Measurements from ENCODE around the gene TRMT11. TPM values are rescaled to one million over a fixed set of nuclear protein-coding genes. Genes with fewer than 3 reads are reported as not detected.

TRMT11 gene
- total and polyA plus RNA-seq, 9 of the 15 experiments (the other 6 are each of a cell fraction or from before 2014, with no cell fraction given): 38.8 to 88.0 (median 59.8) TPM

DNA sequence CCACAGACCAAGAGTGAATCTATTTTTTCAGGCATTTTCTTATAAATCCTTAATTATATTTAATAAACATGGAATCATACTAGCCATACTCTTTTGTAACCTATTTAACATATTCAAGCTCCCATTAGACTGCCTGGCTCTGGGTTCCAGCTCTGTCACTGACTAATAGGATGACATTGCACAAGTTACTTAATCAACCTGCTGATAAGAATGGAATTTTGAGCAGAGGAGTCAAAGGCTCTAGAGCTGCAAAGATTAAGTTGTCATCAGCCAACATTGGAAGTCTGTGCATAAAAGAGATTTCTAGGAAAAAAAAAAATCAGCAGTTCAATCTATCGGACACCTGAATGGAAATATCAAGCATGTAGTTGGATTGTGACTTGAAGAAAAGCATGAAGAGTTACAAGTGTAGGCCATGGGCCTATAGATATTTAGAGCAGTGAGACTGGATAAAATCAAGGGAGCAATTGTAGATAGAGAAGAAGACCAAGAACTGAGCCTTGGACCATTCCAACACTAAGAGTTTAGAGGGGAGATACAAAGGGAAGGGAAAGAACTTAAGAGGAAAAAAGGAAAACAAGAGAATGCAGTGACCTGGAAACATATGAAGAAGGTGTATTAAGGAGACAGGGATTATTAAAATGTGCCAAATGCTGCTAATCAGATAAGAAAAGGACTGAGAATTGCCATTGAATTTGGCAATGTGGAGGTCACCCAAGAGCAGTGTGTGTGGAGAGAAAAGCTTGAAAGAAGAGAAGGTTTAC is 40.8 kb upstream of the TRMT11 start (continued):
- TF ChIP-seq, protein P1, sequence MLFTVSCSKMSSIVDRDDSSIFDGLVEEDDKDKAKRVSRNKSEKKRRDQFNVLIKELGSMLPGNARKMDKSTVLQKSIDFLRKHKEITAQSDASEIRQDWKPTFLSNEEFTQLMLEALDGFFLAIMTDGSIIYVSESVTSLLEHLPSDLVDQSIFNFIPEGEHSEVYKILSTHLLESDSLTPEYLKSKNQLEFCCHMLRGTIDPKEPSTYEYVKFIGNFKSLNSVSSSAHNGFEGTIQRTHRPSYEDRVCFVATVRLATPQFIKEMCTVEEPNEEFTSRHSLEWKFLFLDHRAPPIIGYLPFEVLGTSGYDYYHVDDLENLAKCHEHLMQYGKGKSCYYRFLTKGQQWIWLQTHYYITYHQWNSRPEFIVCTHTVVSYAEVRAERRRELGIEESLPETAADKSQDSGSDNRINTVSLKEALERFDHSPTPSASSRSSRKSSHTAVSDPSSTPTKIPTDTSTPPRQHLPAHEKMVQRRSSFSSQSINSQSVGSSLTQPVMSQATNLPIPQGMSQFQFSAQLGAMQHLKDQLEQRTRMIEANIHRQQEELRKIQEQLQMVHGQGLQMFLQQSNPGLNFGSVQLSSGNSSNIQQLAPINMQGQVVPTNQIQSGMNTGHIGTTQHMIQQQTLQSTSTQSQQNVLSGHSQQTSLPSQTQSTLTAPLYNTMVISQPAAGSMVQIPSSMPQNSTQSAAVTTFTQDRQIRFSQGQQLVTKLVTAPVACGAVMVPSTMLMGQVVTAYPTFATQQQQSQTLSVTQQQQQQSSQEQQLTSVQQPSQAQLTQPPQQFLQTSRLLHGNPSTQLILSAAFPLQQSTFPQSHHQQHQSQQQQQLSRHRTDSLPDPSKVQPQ (CRISPR knock-in tag; IDR thresholded peaks at IDR 0.05; ENCODE audit: borderline replicate concordance): no peak
- TF ChIP-seq, protein P2, sequence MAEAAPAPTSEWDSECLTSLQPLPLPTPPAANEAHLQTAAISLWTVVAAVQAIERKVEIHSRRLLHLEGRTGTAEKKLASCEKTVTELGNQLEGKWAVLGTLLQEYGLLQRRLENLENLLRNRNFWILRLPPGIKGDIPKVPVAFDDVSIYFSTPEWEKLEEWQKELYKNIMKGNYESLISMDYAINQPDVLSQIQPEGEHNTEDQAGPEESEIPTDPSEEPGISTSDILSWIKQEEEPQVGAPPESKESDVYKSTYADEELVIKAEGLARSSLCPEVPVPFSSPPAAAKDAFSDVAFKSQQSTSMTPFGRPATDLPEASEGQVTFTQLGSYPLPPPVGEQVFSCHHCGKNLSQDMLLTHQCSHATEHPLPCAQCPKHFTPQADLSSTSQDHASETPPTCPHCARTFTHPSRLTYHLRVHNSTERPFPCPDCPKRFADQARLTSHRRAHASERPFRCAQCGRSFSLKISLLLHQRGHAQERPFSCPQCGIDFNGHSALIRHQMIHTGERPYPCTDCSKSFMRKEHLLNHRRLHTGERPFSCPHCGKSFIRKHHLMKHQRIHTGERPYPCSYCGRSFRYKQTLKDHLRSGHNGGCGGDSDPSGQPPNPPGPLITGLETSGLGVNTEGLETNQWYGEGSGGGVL (CRISPR knock-in tag; IDR thresholded peaks at IDR 0.05): no peak
- TF ChIP-seq, protein P3, sequence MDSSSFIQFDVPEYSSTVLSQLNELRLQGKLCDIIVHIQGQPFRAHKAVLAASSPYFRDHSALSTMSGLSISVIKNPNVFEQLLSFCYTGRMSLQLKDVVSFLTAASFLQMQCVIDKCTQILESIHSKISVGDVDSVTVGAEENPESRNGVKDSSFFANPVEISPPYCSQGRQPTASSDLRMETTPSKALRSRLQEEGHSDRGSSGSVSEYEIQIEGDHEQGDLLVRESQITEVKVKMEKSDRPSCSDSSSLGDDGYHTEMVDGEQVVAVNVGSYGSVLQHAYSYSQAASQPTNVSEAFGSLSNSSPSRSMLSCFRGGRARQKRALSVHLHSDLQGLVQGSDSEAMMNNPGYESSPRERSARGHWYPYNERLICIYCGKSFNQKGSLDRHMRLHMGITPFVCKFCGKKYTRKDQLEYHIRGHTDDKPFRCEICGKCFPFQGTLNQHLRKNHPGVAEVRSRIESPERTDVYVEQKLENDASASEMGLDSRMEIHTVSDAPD (CRISPR knock-in tag; IDR thresholded peaks at IDR 0.05): no peak
- TF ChIP-seq HDAC2 (IDR thresholded peaks at IDR 0.05) (peak; percentile 41; the same call in 1 of the 2 replicates), SMAD1 (IDR thresholded peaks at IDR 0.05; ENCODE audit: low read depth, low read length, partially characterized antibody) (no peak), SOX6 (IDR thresholded peaks at IDR 0.05) (peak; percentile 49; the same call in 1 of the 2 replicates), ELF1 (tag; IDR thresholded peaks at IDR 0.05) (no peak), XRCC3 (IDR thresholded peaks at IDR 0.05) (no peak), EHMT2 (IDR thresholded peaks at IDR 0.05) (peak; percentile 43; the same call in 1 of the 2 replicates), IRF2 (CRISPR knock-in tag; IDR thresholded peaks at IDR 0.05) (no peak), SLC30A9 (CRISPR knock-in tag; IDR thresholded peaks at IDR 0.05) (no peak), KAT2B (IDR thresholded peaks at IDR 0.05; ENCODE audit: low read depth, low read length) (no peak), RBM22 (IDR thresholded peaks at IDR 0.05; ENCODE audit: low read depth, low read length, poor library complexity, severe bottlenecking) (no peak), DACH1 (IDR thresholded peaks at IDR 0.05; ENCODE audit: partially characterized antibody) (peak; percentile 86)
- TF ChIP-seq, protein P4, sequence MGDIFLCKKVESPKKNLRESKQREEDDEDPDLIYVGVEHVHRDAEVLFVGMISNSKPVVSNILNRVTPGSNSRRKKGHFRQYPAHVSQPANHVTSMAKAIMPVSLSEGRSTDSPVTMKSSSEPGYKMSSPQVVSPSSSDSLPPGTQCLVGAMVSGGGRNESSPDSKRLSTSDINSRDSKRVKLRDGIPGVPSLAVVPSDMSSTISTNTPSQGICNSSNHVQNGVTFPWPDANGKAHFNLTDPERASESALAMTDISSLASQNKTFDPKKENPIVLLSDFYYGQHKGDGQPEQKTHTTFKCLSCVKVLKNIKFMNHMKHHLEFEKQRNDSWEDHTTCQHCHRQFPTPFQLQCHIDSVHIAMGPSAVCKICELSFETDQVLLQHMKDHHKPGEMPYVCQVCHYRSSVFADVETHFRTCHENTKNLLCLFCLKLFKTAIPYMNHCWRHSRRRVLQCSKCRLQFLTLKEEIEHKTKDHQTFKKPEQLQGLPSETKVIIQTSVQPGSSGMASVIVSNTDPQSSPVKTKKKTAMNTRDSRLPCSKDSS (IDR thresholded peaks at IDR 0.05; ENCODE audit: low read depth, partially characterized antibody): no peak
- TF ChIP-seq, protein P5, sequence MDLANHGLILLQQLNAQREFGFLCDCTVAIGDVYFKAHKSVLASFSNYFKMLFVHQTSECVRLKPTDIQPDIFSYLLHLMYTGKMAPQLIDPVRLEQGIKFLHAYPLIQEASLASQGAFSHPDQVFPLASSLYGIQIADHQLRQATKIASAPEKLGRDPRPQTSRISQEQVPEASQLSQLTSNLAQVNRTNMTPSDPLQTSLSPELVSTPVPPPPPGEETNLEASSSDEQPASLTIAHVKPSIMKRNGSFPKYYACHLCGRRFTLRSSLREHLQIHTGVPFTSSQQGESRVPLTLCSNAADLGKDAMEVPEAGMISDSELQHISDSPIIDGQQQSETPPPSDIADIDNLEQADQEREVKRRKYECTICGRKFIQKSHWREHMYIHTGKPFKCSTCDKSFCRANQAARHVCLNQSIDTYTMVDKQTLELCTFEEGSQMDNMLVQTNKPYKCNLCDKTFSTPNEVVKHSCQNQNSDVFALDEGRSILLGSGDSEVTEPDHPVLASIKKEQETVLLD (IDR thresholded peaks at IDR 0.05): 0 out of 2 replicates have a peak, but pooled peaks have one; percentile 41
- TF ChIP-seq, protein P6, sequence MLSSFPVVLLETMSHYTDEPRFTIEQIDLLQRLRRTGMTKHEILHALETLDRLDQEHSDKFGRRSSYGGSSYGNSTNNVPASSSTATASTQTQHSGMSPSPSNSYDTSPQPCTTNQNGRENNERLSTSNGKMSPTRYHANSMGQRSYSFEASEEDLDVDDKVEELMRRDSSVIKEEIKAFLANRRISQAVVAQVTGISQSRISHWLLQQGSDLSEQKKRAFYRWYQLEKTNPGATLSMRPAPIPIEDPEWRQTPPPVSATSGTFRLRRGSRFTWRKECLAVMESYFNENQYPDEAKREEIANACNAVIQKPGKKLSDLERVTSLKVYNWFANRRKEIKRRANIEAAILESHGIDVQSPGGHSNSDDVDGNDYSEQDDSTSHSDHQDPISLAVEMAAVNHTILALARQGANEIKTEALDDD (IDR thresholded peaks at IDR 0.05): peak; percentile 38; the same call in 1 of the 2 replicates

All from K562 (cell line).